ENCODE data around the gene UBR1.

The UBR1 gene

DNA sequence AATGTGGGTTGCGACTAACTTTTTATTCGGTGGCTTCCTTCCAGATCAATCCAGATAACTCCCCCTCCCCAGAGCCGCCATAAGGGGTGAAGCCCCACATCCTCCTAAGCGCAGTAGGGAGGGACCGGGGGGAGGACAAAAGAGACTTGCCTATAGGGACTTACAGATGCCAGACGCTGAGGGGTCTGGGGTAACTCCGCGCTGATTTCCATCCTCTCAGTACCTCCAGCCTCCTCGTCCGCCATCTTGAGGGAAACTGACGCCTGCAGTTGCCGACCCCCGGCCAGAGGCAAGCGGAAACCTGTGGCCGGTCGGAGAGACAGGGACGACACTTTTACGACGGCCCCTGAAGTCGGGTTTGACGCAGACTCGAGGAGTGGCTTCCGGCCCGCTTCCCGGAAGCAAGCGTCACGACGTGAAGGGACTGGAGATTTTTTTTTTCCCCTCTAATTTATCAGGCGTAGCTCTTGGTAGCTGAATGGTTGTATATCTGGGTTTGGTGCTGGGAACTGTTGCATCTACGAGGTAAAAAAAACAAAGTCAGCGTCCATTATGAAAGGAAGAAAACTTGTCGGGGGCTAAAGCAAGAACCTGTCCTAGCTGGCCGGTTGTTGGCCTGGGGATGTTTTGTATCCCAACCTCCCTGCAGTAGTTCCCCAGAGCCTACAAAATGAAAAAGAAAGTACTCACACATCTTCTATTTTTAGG is at the start of gene UBR1:
Gene UBR1 (minus strand): TSS at position 261 of the 708 bp plus-strand sequence. CDS start 16 bp downstream, at position 245.
- TF ChIP-seq, protein P1, sequence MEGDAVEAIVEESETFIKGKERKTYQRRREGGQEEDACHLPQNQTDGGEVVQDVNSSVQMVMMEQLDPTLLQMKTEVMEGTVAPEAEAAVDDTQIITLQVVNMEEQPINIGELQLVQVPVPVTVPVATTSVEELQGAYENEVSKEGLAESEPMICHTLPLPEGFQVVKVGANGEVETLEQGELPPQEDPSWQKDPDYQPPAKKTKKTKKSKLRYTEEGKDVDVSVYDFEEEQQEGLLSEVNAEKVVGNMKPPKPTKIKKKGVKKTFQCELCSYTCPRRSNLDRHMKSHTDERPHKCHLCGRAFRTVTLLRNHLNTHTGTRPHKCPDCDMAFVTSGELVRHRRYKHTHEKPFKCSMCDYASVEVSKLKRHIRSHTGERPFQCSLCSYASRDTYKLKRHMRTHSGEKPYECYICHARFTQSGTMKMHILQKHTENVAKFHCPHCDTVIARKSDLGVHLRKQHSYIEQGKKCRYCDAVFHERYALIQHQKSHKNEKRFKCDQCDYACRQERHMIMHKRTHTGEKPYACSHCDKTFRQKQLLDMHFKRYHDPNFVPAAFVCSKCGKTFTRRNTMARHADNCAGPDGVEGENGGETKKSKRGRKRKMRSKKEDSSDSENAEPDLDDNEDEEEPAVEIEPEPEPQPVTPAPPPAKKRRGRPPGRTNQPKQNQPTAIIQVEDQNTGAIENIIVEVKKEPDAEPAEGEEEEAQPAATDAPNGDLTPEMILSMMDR (IDR thresholded peaks at IDR 0.05), result no peak

DNA sequence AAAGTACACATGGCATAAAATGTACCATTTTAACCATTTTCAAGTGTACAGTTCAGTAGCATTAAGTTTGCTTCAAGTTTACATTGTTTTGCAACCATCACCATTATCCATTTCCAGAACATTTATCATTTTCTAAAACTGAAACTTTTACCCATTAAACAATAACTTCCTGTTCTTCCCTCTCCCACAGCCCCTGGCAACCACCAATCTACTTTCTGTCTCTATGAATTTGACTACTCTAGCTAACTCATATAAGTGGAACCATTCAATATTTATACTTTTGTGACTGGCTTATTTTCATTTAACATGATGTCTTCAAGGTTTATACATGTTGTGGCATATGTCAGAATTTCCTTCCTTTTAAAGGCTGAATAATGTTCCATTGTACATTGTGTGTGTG is 47.4 kb upstream of the UBR1 start:
- TF ChIP-seq, protein P1 (IDR thresholded peaks at IDR 0.05), result no peak

DNA sequence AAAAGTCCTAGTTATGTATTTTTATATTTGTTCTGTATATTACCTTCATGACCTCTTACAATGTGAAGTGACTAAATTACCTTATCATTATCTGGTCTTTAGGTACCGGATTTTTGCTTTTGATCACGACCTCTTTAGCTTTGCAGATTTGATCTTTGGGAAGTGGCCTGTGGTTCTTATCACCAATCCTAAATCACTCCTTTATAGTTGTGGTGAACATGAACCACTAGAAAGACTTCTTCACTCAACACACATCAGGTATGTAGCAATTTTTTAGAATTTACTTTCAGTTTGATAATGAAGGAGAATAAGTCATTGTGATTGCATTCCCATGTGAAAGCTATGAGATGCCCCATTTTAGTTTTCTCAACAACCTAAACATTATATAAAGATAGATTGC is 45.9 kb upstream of the UBR1 start:
- TF ChIP-seq, protein P1 (IDR thresholded peaks at IDR 0.05), result no peak

DNA sequence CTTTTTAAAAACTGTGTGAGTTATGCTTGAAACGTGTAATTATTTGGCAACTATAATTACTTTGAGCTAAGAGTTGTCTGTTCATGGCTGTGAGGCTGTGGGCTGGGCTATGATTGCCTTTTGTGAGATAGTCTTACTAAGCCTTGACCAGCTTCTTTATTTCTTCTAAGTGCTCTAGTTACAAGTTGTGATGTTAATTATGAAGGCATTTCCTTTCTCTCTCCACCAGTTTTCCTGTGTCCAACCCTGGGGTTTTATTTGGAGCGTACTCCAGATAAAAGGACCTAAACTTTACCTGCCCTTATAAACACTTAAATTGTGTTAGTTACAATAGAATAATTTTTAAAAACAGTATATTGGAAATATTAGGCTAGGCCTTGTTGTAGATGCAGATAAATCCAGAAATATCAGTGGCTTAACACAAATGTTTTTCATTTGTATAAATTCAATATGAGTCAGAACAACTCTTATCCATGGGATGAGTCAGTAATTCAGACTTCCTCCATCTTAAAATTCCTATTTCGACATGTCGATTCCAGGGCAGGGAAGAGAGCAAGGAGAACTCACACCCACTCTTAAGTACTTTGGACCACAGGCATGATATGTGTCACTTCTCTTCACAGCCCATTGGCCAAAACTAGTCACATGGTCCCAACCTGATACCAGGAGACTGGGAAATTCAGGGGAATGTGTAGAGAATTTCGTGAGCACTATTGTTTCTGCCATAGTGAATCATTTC is 44.5 kb upstream of the UBR1 start:
- TF ChIP-seq, protein P1 (IDR thresholded peaks at IDR 0.05), result no peak

DNA sequence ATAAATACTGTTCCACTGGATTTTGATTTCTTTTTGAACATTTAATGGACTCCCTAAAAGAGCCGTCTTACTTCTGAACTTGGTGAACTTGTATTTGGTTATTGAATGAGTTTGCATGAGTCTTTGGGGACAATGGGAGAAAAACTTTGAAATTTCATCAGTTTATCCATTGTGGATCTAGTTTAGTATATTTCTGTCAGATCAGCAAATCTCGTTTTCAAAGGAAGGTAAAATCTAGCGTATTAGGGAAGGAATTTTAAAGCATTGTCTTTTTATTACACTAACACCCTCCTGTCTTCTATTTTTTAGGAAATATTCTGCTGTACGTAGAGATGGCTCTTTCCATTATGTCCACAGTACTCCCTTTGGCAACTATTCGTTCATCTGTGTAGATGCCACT is 40.3 kb upstream of the UBR1 start:
- TF ChIP-seq, protein P1 (IDR thresholded peaks at IDR 0.05), result no peak

DNA sequence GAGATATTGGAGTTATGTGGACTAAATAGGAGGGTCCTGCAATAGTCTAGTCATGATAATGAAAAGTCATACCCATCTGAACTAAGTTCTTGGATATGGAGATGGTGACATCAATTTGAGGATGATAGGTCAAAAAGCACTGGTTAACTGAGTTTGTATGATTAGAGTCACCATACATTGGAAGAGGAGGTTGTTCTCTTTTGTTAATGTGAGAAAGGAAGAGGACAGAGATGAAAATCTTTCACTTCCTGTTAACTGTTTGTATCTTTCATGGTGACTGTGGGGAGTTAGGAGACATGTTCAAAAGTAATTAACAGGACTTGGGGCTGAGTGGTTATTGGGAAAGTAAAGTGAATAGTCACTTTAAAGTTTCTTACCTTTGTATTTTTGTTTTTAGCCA is 38.7 kb upstream of the UBR1 start:
- TF ChIP-seq, protein P1 (IDR thresholded peaks at IDR 0.05), result no peak

DNA sequence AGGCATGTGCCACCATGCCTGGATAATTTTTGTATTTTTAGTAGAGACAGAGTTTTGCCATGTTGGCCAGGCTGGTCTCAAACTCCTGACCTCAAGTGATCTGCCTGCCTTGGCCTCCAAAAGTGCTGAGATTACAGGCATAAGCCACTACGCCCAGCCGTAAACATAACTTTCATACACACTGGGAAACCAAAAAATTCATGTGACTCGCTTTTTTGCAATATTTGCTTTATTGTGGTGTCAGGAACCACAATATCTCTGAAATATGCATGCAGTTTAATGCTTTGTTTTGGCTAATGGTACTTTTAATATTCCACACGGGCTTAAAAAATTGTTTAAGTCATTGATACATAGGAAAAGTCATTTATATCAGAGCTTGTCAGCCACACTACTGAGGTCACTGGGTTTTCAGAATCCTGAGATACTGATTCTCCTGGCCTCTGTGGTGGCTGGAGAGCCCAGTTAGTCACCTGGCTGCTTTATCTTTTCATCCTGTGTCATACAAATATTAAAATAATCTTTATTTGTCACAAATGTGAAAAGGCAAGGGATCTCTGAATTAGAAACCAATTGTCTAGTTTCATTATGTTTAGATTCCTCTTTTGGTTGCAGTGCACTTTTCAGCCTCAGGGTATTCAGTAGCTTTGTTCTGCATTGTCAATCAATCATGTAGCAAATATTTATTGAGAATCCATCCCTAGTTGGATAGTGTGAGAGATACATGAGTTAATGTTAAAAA is 37.5 kb upstream of the UBR1 start:
- TF ChIP-seq, protein P1 (IDR thresholded peaks at IDR 0.05), result no peak
